GM12874 (cell line): ENCODE results near the gene TMPRSS5.

Experiments used
- TF ChIP-seq, protein P1 (sequence below): IDR thresholded peaks from 2 replicates; pipeline ENCODE4 v1.5.1; 2011; ENCODE audit warnings: low read depth, mild to moderate bottlenecking, control low read depth, low read length, moderate library complexity; ENCODE audit not compliant: insufficient read depth

Gene TMPRSS5

GRCh38 chr11:113645593-113646349, 60.3 kb downstream of the TMPRSS5 start:
- TF ChIP-seq, protein P1, sequence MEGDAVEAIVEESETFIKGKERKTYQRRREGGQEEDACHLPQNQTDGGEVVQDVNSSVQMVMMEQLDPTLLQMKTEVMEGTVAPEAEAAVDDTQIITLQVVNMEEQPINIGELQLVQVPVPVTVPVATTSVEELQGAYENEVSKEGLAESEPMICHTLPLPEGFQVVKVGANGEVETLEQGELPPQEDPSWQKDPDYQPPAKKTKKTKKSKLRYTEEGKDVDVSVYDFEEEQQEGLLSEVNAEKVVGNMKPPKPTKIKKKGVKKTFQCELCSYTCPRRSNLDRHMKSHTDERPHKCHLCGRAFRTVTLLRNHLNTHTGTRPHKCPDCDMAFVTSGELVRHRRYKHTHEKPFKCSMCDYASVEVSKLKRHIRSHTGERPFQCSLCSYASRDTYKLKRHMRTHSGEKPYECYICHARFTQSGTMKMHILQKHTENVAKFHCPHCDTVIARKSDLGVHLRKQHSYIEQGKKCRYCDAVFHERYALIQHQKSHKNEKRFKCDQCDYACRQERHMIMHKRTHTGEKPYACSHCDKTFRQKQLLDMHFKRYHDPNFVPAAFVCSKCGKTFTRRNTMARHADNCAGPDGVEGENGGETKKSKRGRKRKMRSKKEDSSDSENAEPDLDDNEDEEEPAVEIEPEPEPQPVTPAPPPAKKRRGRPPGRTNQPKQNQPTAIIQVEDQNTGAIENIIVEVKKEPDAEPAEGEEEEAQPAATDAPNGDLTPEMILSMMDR, result no peak

- TF ChIP-seq, protein P1, result no peak
These were observed 61.5 kb downstream of the TMPRSS5 start for GRCh38 chr11:113644605-113645004.

DNA sequence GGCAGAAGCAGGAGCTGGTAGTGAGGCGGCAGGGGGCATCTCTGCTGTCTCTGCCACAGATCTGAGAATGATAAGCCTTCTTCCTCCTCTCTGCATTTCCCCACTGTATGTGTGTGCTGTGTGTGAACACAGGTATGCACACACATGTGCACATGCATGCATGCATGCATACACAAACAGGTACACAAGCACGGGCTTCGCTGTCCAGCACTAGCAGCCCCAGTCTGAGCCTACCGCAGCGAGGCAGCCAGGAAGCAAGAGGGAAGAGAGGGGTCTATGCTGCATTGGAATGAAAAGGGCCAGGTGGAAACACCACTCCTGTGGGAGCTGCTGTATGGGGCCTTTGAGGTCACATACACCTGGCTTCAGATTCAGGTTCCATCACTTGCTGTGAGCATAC, 62.4 kb downstream of the TMPRSS5 start:
- TF ChIP-seq, protein P1, result no peak

GRCh38 chr11:113643006-113643585, 63.0 kb downstream of the TMPRSS5 start:
- TF ChIP-seq, protein P1, result no peak

GRCh38 chr11:113642090-113642489, 64.0 kb downstream of the TMPRSS5 start:
- TF ChIP-seq, protein P1, result no peak

DNA sequence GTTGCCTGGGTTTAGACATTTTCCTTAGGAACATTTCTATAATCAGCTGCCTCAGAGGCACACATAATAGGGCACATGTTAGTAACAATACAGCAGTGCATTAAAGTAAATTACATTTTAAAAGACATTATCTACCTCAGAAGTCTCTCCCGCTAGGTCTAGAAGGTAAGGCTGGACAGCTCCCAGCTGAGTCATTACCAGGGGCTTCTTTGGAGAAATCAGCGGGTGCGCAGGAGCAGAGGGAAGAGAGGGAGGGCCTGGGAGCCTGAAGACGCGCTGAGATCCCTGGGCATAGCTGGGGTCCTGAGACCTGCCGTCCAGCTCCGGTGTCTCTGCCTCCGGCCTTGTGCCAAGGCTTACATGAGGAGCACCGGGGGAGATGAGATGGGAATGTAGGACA, 67.7 kb downstream of the TMPRSS5 start:
- TF ChIP-seq, protein P1, result no peak

DNA sequence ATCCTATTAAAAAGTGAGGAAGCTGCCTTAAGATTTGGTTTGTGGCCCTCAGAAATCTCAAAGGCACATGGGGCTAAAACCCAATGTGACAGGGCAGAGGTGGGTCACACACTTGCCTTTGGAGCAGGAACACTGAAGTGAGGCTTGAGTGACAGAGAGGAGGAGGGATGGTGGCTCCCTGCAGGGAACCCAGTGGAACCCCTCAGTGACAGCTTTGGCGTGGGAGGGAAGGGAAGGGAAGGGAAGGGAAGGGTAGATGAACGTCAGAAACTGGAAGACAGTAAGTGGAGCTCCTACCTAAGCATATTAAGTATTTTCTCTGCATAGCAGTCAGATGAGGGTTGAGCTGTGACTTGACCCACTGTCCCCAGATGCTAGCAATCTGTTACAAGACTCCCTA, 68.5 kb downstream of the TMPRSS5 start:
- TF ChIP-seq, protein P1, result no peak
